ENCODE results near the gene FYB1. TPM values are rescaled to one million over a fixed set of nuclear protein-coding genes. Genes with fewer than 3 reads are reported as not detected.

FYB1 gene
- total RNA-seq, 2 donors from 2014 or later: not detected

DNA sequence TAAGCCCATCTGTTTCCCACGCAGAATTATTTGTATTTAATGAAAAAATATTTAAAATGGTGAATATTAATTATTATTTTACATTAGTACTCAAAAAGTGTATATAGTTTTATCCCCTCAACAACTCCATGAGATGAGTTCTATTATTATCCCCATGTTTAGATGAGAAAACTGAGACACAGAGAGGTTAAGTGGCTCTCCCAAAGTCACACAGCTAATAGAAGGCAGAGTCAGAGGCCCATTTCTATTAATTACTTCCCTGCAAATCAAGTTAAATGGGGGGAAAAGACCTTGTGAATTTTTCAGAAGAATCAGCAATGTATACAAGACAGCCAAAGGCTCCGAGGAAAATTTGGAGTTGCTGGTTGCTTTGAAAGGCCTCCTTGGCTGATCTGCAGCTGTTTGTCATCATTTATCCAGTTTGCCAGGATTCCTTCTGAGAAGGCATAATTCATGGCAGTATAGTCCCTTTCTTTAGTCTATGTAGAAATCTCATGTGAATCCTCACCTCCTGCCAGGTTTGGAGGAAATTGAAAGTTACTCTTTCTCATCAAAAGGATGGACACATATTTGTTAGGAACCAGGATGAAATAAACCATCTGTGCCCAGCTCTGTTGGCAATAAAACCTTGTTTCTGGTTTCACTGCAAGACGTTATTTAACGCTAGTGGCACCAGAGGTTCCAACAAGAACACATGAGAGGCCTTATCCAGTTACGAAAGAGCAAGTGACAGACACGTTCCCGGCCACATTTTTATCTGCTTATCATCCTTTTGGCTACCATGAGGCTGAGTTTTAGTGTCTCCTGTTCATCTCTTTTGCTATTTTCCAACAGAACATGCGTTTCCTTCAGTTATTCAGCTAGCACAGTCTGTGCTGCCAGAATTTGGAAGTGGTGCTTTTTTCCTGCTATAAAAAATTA lies 621 bp downstream of the FYB1 start:
- no peaks in the 10 kb centered on the region for H3K9me3 ChIP-seq (ENCODE audit: control insufficient read depth, low read length)
- H3K4me1 ChIP-seq (ENCODE audit: control insufficient read depth, insufficient read depth, low read length): peaks cover under 1% of the 10 kb centered on the region
- H3K27me3 ChIP-seq (ENCODE audit: control insufficient read depth, insufficient read depth, low read length, poor library complexity, severe bottlenecking): no peaks in the 10 kb centered on the region
- no peaks in the 10 kb centered on the region for H3K36me3 Mint-ChIP-seq (ENCODE audit: low read depth)
- H3K27me3 Mint-ChIP-seq (ENCODE audit: insufficient read depth): peaks cover 3% of the 10 kb centered on the region
- H3K36me3 ChIP-seq (ENCODE audit: control insufficient read depth, insufficient read depth, low read length): no peaks in the 10 kb centered on the region
- no peak overlapping the region for H3K4me3 ChIP-seq (ENCODE audit: low read length)
- H3K27ac ChIP-seq (ENCODE audit: low read depth, low read length): no peak overlapping the region
- TF ChIP-seq, protein P1, sequence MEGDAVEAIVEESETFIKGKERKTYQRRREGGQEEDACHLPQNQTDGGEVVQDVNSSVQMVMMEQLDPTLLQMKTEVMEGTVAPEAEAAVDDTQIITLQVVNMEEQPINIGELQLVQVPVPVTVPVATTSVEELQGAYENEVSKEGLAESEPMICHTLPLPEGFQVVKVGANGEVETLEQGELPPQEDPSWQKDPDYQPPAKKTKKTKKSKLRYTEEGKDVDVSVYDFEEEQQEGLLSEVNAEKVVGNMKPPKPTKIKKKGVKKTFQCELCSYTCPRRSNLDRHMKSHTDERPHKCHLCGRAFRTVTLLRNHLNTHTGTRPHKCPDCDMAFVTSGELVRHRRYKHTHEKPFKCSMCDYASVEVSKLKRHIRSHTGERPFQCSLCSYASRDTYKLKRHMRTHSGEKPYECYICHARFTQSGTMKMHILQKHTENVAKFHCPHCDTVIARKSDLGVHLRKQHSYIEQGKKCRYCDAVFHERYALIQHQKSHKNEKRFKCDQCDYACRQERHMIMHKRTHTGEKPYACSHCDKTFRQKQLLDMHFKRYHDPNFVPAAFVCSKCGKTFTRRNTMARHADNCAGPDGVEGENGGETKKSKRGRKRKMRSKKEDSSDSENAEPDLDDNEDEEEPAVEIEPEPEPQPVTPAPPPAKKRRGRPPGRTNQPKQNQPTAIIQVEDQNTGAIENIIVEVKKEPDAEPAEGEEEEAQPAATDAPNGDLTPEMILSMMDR (conservative IDR thresholded peaks at IDR 0.05): no peak
- H3K4me1 Mint-ChIP-seq: peaks cover 9% of the 10 kb centered on the region
- no peaks in the 10 kb centered on the region for H3K9me3 Mint-ChIP-seq
- DNase-seq: no peak
- 89 to 92% methylated on average over 6 to 7 of the region's 8 CpGs for WGBS, 2 experiments (ENCODE audit: insufficient coverage in 1 of 2, insufficient read length in 1 of 2)
- H3K27ac Mint-ChIP-seq: no peak overlapping the region
- no peak overlapping the region for H3K9ac ChIP-seq (ENCODE audit: extremely low read depth, low read length, poor library complexity, severe bottlenecking)
- H3K4me3 Mint-ChIP-seq: no peak overlapping the region

DNA sequence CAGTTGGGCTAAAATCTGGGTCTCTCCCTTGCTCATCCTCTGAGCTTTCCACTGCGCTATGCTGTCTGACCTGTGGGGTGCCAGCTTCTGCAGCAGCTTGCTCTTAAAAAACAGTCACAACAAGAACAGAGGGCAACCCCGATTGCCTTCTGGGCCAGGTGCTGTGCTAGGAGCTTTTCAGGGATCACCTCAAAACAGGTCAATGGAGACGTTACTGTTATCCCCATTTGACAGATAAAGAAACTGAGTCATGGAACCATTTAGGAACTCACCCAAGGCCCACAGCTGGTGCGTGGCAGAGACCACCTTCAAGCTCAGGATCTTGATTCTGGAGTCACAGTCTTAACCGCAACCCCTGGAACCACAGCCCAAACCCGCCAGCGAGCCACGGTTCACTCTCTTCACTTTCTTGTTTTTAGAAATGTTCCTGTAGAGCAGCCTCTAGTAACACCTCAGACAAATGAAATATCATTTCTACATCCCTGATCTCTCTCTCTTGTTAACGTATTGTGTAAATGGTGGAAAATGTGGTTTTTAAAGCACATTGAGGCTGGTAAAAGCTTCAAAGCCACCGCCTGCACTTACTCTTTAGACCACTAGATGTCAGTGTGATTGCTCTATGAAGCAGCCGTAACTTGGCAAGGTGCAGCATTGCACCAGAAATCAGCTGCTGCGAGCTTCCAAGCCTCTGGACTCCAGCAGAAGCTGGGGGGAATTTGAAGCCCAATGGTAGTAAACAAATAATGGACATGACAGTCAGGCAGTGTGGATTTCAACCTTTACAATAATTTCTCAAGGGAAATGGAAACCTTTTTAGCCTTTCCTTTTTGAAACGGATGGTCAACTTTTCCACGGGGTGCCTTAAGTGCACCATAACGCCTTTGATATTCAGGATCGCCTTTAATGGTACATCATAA lies 1.7 kb downstream of the FYB1 start:
- Mint-ChIP-seq H3K4me1 (peaks cover 5% of the 10 kb centered on the region), H3K9me3 (no peaks in the 10 kb centered on the region), H3K27ac (no peak overlapping the region), H3K36me3 (ENCODE audit: low read depth) (no peaks in the 10 kb centered on the region), H3K27me3 (ENCODE audit: insufficient read depth) (peaks cover 3% of the 10 kb centered on the region), H3K4me3 (no peak overlapping the region)
- Histone ChIP-seq H3K4me3 (ENCODE audit: low read length) (no peak overlapping the region), H3K9me3 (ENCODE audit: control insufficient read depth, low read length) (no peaks in the 10 kb centered on the region), H3K36me3 (ENCODE audit: control insufficient read depth, insufficient read depth, low read length) (no peaks in the 10 kb centered on the region), H3K9ac (ENCODE audit: extremely low read depth, low read length, poor library complexity, severe bottlenecking) (no peak overlapping the region), H3K4me1 (ENCODE audit: control insufficient read depth, insufficient read depth, low read length) (no peaks in the 10 kb centered on the region), H3K27me3 (ENCODE audit: control insufficient read depth, insufficient read depth, low read length, poor library complexity, severe bottlenecking) (no peaks in the 10 kb centered on the region), H3K27ac (ENCODE audit: low read depth, low read length) (no peak overlapping the region)
- 78 to 86% methylated on average over 10 to 15 of the region's 16 CpGs for WGBS, 2 experiments (ENCODE audit: insufficient coverage in 1 of 2, insufficient read length in 1 of 2)
- peak; percentile 88 for DNase-seq
- TF ChIP-seq, protein P1 (conservative IDR thresholded peaks at IDR 0.05): peak; percentile 95

DNA sequence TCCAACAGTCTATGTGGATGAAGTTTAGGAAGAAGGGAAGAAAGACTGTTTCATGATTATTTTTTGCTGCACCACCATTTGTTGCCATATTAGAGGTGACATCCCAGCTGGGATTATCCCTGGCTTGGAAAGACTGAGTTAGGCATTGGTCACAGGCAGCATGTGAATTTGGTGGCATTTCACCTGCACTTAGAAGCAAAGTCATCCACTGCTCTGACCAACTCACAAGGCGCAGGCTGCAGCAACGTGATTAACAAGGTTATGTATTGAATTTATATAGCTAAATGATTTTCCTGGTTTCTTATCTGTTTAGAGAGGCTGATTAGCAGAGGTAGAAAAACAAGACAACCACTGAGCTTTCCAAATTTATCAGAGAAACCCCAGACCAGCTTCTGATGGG lies 2.7 kb downstream of the FYB1 start:
- Histone ChIP-seq H3K9me3 (ENCODE audit: control insufficient read depth, low read length) (no peaks in the 10 kb centered on the region), H3K27ac (ENCODE audit: low read depth, low read length) (no peak overlapping the region), H3K36me3 (ENCODE audit: control insufficient read depth, insufficient read depth, low read length) (no peaks in the 10 kb centered on the region), H3K4me3 (ENCODE audit: low read length) (no peak overlapping the region), H3K9ac (ENCODE audit: extremely low read depth, low read length, poor library complexity, severe bottlenecking) (no peak overlapping the region), H3K27me3 (ENCODE audit: control insufficient read depth, insufficient read depth, low read length, poor library complexity, severe bottlenecking) (no peaks in the 10 kb centered on the region), H3K4me1 (ENCODE audit: control insufficient read depth, insufficient read depth, low read length) (no peaks in the 10 kb centered on the region)
- Mint-ChIP-seq H3K4me3 (no peak overlapping the region), H3K27ac (no peak overlapping the region), H3K36me3 (ENCODE audit: low read depth) (no peaks in the 10 kb centered on the region), H3K9me3 (no peaks in the 10 kb centered on the region), H3K4me1 (peaks cover 5% of the 10 kb centered on the region), H3K27me3 (ENCODE audit: insufficient read depth) (peaks cover 3% of the 10 kb centered on the region)
- TF ChIP-seq, protein P1 (conservative IDR thresholded peaks at IDR 0.05): no peak
- 77% methylated on average over 2 of the region's 2 CpGs; no CpG with 5 or more reads in 1 of the 2 experiments for WGBS, 2 experiments (ENCODE audit: insufficient coverage in 1 of 2, insufficient read length in 1 of 2)
- no peak for DNase-seq
